GM10266 (cell line): Measurements from ENCODE around the gene HARS1.
A peak's percentile ranks its signal among the peaks of the same experiment; 100 is the strongest.
"Not testable (repeated sequence)": the region's sequence is repeated elsewhere in the genome, so short reads cannot be mapped to it uniquely, and the experiment has no call there.

Source experiments
- DNase-seq: peaks from one replicate; pipeline ENCODE4 v3.0.0; 2012; ENCODE audit errors: extremely low spot score
- TF ChIP-seq, protein P1 (sequence below): IDR thresholded peaks from 2 replicates; pipeline ENCODE4 v1.5.1; 2012; ENCODE audit warnings: mild to moderate bottlenecking, low read depth; ENCODE audit not compliant: control insufficient read depth, insufficient read depth; ENCODE audit errors: missing control alignments

HARS1 gene

DNA sequence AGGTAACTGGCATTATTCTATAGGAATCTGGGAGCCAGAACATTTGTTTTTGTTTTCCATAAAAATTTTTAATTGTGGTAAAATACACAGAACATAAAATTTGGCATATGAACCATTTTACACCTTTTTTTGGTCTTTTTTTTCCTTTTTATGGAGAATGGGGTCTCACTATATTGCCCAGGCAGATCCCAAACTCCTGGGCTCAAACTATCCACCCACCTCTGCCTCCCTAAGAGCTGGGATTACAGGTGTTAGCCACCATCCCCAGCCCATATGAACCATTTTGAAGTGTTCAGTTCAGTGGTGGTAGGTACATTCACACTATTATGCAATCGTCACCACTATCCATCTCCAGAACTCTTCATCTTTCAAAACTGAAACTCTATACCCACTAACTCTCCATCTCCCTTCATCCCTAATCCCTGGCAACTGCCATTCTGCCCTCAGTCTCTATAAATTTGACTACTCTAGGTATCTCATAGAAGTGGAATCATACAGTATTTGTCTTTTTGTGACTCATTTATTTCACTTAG, 22.5 kb upstream of the HARS1 start:
- DNase-seq = no peak
- TF ChIP-seq, protein P1, sequence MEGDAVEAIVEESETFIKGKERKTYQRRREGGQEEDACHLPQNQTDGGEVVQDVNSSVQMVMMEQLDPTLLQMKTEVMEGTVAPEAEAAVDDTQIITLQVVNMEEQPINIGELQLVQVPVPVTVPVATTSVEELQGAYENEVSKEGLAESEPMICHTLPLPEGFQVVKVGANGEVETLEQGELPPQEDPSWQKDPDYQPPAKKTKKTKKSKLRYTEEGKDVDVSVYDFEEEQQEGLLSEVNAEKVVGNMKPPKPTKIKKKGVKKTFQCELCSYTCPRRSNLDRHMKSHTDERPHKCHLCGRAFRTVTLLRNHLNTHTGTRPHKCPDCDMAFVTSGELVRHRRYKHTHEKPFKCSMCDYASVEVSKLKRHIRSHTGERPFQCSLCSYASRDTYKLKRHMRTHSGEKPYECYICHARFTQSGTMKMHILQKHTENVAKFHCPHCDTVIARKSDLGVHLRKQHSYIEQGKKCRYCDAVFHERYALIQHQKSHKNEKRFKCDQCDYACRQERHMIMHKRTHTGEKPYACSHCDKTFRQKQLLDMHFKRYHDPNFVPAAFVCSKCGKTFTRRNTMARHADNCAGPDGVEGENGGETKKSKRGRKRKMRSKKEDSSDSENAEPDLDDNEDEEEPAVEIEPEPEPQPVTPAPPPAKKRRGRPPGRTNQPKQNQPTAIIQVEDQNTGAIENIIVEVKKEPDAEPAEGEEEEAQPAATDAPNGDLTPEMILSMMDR = no peak

DNA sequence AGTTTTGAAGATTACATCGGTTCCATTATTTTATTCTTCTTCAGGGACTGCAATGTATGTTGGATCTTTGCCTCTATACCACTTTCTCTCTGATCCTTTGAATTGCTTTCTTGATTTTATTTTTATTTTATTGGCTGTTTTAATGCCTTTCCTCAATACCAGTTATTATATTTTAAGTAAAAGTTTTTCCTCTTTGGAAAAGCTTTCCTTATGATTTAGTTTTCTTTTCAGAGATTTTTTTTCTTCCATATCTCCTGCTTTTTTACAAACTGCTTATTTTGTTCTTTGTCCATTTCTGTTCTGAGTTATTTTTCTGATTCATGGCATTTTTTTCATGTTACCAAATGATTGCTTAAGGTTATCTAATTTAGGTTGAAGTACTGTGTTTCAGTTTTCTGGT, 20.6 kb upstream of the HARS1 start:
- no peak for DNase-seq
- TF ChIP-seq, protein P1 = no peak

DNA sequence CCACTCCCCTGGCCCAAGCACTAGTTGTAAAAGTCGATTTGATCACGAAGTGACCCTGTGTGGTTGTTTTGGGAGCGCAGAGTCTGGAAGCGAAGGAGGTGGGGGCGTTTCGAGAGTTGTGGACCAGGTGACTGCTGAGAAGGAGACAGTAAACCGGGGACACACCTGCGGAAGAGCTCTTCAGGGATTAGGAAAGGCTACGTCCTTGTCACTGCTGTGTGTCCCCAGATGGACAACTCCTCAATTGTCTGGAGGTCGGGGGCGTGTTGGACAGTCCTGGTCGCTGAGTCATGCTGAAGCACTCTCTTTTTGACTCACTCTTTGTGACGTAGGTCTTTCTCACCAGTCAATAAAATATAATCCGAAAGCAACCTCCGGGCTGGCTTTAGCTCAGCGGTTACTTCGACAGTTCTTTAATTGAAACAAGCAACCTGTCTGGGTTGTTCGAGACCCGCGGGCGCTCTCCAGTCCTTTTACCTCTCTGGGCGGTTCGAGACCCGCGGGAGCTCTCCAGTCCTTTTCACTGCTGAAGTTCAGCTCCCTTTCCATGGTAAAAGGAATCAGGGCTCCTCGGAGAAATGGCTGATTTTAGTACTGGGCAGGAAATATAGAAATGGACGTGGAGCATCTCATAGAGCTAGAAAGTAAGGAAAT, 19.9 kb upstream of the HARS1 start:
- TF ChIP-seq, protein P1 = no peak
- peak; percentile 67 for DNase-seq

DNA sequence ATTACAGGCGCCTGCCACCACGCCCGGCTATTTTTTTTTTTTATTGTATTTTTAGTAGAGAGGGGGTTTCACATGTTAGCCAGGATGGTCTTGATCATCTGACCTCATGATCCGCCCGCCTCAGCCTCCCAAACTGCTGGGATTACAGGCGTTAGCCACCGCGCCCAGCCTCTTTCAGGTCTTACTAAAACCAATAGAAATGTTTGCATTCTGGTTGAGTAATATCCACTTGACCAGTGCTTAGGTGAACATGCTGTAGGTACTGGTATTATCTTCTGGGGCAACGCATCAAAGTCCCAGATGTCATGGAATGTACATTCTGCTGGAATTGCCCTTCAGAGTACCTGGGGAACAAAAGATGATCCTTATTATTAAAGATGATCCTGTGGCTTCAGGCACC, 17.6 kb upstream of the HARS1 start:
- not testable (repeated sequence) for DNase-seq

DNA sequence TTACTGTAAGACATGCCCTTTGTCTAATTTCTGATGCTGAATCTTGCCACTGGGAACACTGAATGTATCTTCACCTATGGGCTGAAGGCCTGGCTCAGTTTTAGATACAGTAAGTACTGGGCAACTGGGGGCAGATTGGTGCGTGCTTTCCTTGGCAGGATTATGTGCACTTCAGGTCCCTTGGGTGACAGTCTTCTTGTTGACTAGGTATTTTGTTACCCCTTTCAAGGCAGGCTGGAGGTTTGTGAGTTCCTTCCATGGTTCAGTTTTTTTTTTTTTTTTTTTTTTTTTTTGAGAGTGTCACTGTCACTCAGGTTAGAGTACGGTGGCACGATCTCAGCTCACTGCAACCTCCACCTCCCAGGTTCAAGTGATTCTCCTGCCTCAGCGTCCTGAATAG, 16.6 kb upstream of the HARS1 start:
- no peak for DNase-seq
- TF ChIP-seq, protein P1 = no peak

DNA sequence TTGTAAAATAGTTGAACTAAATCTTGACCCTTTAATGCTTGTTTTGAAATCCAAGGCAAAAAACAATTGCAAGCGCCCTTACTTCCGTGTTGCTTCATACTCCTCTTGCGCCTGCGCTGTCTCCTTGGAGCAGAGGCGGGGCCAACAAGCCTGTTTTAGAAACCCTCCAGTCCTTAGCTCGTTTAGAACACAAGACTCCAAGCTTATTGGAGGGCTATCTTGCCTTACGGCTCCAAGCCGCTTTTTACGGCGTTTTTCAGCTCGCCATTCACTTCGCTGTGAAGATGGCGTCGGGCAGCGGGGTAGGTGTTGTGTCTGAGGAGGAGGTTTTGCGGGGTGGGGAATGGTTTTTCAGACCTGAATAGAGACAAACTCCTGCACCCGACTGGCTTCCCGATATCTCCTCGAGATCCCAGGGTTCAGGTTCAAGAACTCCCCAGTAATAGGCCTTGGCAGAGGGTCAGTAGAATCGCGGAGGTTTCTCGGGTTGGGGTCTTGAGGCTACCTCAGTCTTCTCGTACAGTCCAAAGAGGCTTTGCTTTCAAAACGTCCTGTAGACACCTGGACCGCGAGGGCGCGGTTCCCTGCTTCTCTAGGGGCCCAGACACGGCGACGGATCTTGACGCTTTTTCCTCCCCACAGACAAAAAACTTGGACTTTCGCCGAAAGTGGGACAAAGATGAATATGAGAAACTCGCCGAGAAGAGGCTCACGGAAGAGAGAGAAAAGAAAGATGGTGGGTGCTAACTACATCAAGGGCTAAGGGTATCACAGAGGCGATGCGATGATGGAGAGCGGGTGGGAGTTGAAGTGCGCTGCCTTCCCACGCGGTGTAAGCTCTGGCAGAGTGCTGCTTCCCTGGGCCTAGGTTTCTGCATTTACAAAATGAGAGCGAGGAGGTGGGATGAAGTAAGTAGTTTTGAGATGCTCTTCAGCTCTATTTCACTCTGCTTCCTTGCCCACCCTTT, 9.3 kb upstream of the HARS1 start, which contains the start of gene ZMAT2:
Gene ZMAT2, plus strand, starts transcription at position 271 of the 968 bp plus-strand sequence. Its CDS starts 14 bp downstream, at position 285.
- TF ChIP-seq, protein P1 = no peak
- DNase-seq = peak; percentile 92

DNA sequence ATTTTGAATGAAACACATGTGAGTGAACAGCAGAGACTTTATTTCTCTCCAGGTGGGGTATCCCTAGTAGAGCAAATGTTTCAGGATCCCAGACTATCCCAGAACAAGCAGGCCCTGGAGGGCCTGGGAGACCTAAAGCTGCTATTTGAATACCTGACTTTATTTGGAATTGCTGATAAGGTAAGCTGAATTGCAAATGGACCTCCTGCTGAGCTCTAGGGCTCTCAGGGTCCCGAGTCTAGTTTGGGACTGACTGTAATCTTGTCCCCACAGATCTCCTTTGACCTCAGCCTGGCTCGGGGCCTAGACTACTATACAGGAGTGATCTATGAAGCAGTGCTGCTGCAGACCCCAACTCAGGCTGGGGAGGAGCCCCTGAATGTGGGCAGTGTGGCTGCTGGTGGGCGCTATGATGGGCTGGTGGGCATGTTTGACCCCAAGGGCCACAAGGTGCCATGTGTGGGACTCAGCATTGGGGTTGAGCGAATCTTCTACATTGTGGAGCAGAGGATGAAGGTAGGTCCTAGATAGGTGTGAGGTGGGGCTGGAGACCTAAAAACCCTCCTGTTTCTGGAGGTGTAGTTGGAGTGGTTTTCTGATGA, 5.8 kb upstream of the HARS1 start:
- TF ChIP-seq, protein P1 = no peak
- DNase-seq = no peak
